ENCODE data around the gene REC114. TPM values are rescaled to one million over a fixed set of nuclear protein-coding genes. Genes with fewer than 3 reads are reported as not detected.

REC114 gene
- total RNA-seq, 1 donor from 2014 or later = not detected

GRCh38 chr15:73522011-73522410 lies 79.0 kb downstream of the REC114 start:
- H3K4me3 ChIP-seq (ENCODE audit: low read depth, low read length) = no peak overlapping the region
- TF ChIP-seq, protein P1, sequence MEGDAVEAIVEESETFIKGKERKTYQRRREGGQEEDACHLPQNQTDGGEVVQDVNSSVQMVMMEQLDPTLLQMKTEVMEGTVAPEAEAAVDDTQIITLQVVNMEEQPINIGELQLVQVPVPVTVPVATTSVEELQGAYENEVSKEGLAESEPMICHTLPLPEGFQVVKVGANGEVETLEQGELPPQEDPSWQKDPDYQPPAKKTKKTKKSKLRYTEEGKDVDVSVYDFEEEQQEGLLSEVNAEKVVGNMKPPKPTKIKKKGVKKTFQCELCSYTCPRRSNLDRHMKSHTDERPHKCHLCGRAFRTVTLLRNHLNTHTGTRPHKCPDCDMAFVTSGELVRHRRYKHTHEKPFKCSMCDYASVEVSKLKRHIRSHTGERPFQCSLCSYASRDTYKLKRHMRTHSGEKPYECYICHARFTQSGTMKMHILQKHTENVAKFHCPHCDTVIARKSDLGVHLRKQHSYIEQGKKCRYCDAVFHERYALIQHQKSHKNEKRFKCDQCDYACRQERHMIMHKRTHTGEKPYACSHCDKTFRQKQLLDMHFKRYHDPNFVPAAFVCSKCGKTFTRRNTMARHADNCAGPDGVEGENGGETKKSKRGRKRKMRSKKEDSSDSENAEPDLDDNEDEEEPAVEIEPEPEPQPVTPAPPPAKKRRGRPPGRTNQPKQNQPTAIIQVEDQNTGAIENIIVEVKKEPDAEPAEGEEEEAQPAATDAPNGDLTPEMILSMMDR (conservative IDR thresholded peaks at IDR 0.05; ENCODE audit: low read depth, low read length) = no peak
- no peak for DNase-seq (ENCODE audit: low read depth)

DNA sequence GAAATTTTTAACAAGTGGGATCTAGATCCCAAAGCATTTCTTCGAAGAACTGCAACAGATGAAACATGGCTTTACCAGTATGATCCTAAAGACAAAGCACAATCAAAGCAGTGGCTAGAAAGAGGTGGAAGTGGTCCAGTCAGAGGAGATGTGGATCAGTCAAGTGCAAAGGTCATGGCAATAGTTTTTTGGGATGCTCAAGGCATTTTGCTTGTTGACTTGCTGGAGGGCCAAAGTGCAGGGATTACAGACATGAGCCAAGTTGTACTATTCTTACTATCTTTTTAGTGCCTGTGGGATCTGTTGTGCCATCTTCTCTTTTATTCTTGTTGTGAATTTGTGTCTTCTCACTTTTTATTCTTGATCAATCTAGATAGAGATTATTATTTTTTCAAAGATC lies 82.0 kb downstream of the REC114 start:
- DNase-seq (ENCODE audit: low read depth) = no peak
- TF ChIP-seq, protein P1 (conservative IDR thresholded peaks at IDR 0.05; ENCODE audit: low read depth, low read length) = no peak

DNA sequence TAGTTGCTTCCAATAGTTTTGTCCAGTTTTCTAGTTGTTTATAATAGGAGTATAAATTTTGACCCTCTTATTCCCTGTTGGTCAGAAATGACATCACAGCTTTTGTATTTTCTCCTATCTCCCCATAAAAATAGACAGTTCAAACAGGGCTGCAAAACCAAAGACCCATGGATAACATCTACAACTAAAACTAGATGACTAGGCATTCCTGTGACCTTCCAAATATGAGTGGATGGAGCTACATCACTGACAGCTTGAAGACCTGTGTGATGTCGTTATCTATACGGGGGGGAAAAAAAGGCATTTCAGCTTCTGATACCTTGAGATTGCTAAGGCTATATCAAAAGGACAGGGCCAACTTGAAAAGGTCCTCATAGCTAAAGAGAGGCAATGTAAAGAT lies 84.6 kb downstream of the REC114 start:
- no peak for DNase-seq (ENCODE audit: low read depth)
- TF ChIP-seq, protein P1 (conservative IDR thresholded peaks at IDR 0.05; ENCODE audit: low read depth, low read length) = no peak
- H3K4me3 ChIP-seq (ENCODE audit: low read depth, low read length) = no peak overlapping the region

More for the DNA sequence above, 82.0 kb downstream of the REC114 start:
- H3K4me3 ChIP-seq (ENCODE audit: low read depth, low read length) = no peak overlapping the region

DNA sequence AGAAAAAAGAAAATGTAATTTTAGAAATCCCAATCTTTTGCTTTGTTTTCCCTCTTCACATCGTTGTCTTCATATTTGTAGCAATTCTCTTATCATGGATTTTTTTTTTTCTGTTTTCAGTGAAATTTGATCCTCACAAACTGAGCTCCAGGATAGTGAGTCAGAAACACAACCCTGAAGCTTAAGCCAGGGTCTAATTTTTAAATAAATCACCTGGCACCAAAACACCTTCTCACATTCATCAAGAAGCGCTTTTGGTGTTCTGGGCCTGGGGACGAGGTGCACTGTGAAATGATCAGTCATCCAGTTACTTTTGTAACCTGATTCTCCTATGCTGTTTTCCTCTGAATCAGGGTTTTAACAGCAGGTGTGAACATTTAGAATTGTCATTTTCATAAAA lies 87.7 kb downstream of the REC114 start:
- H3K4me3 ChIP-seq (ENCODE audit: low read depth, low read length) = no peak overlapping the region
- DNase-seq (ENCODE audit: low read depth) = no peak
- TF ChIP-seq, protein P1 (conservative IDR thresholded peaks at IDR 0.05; ENCODE audit: low read depth, low read length) = no peak

DNA sequence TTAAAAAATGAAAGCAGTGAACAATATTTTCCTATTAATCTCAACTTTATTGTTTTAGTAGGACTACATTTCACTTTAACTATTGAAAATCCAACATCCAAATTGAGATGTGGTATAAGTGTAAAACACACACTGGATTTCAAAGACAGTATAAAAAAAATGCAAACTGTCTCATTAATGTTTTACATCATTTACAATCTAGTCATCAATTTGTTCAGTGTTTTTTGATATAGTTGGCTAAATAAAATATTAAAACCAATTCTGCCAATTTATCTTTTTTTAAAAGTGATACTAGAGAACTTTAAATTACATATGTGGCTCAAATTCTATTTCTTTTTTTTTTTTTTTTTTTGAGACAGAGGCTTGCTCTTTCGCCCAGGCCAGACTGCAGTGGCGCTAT lies 95.2 kb downstream of the REC114 start:
- no peak overlapping the region for H3K4me3 ChIP-seq (ENCODE audit: low read depth, low read length)
- DNase-seq (ENCODE audit: low read depth) = no peak
- TF ChIP-seq, protein P1 (conservative IDR thresholded peaks at IDR 0.05; ENCODE audit: low read depth, low read length) = no peak

DNA sequence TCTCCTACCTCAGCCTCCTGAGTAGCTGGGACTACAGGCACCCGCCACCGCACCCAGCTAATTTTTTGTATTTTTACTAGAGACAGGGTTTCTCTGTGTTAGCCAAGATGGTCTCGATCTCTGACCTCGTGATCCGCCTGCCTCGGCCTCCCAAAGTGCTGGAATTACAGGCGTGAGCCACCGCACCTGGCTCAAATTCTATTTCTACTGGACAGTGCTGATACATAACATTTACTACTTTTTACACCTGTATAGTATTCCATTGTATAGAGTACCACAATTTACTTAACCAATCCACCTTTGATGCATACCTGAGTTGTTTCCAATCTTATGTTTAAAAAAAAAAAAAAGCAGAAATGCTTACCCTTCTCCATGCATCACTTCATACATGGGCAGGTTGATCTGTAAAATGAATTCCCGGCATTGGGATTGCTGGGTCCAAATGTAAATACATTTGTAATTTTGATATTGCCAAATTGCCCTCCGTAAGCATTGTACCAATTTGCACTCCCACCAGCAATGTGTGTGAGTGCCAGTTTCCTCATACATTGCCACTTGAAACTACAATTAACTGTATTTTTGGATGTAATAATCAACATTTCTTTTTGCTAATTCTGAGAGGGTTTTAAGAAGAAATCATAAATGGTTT lies 95.7 kb downstream of the REC114 start:
- DNase-seq (ENCODE audit: low read depth) = no peak
- TF ChIP-seq, protein P1 (conservative IDR thresholded peaks at IDR 0.05; ENCODE audit: low read depth, low read length) = no peak
- no peak overlapping the region for H3K4me3 ChIP-seq (ENCODE audit: low read depth, low read length)
